ENCODE data around the gene MCUB.

- TF ChIP-seq, protein P1, sequence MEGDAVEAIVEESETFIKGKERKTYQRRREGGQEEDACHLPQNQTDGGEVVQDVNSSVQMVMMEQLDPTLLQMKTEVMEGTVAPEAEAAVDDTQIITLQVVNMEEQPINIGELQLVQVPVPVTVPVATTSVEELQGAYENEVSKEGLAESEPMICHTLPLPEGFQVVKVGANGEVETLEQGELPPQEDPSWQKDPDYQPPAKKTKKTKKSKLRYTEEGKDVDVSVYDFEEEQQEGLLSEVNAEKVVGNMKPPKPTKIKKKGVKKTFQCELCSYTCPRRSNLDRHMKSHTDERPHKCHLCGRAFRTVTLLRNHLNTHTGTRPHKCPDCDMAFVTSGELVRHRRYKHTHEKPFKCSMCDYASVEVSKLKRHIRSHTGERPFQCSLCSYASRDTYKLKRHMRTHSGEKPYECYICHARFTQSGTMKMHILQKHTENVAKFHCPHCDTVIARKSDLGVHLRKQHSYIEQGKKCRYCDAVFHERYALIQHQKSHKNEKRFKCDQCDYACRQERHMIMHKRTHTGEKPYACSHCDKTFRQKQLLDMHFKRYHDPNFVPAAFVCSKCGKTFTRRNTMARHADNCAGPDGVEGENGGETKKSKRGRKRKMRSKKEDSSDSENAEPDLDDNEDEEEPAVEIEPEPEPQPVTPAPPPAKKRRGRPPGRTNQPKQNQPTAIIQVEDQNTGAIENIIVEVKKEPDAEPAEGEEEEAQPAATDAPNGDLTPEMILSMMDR (IDR thresholded peaks at IDR 0.05), result no peak
- no peak for TF ChIP-seq POLR2A (IDR thresholded peaks at IDR 0.05)
Observed at GRCh38 chr4:109588176-109588575, 28.1 kb downstream of the MCUB start.

Measured in adrenal gland (tissue), 5 donors.